ENCODE data around the gene ZFHX3.

The ZFHX3 gene

GRCh38 chr16:72925631-72925979 lies 122.3 kb downstream of the ZFHX3 start:
- Histone ChIP-seq H3K9me3 (no peaks in the 10 kb centered on the region), H3K4me1 (peaks cover 0 to 72% (median 32%) of the 10 kb centered on the region in 4 donors), H3K4me3 (no peak overlapping the region), H3K27me3 (no peaks in the 10 kb centered on the region), H3K27ac (no peak overlapping the region), H3K36me3 (no peaks in the 10 kb centered on the region)
- DNase-seq, result peak in 1 of 2 donors; percentile 37
- no peak for TF ChIP-seq CTCF (IDR thresholded peaks at IDR 0.05)
- intact Hi-C loops (cut with DNase I; ENCODE audit: low total_unique reads), result no loop called here

- DNase-seq, result peak in 1 of 2 donors; percentile 47
- Histone ChIP-seq H3K4me1 (peaks cover 0 to 72% (median 30%) of the 10 kb centered on the region in 4 donors), H3K27me3 (no peaks in the 10 kb centered on the region), H3K36me3 (no peaks in the 10 kb centered on the region), H3K27ac (no peak overlapping the region), H3K4me3 (no peak overlapping the region), H3K9me3 (no peaks in the 10 kb centered on the region)
- intact Hi-C loops (cut with DNase I; ENCODE audit: low total_unique reads), result no loop called here
- TF ChIP-seq CTCF (IDR thresholded peaks at IDR 0.05), result no peak
Measured at GRCh38 chr16:72924927-72925630, 122.8 kb downstream of the ZFHX3 start.

- Histone ChIP-seq H3K36me3 (no peaks in the 10 kb centered on the region), H3K27ac (no peak overlapping the region), H3K9me3 (no peaks in the 10 kb centered on the region), H3K4me1 (peaks cover 0 to 69% (median 30%) of the 10 kb centered on the region in 4 donors), H3K27me3 (no peaks in the 10 kb centered on the region), H3K4me3 (no peak overlapping the region)
- intact Hi-C loops (cut with DNase I; ENCODE audit: low total_unique reads), result no loop called here
- DNase-seq, result no peak
- TF ChIP-seq CTCF (IDR thresholded peaks at IDR 0.05), result no peak
Measured at GRCh38 chr16:72924537-72924926, 123.4 kb downstream of the ZFHX3 start.

GRCh38 chr16:72923757-72924156 lies 124.2 kb downstream of the ZFHX3 start:
- Histone ChIP-seq H3K27ac (peak overlapping the region in 1 of 2 donors; percentile 7), H3K9me3 (no peaks in the 10 kb centered on the region), H3K36me3 (no peaks in the 10 kb centered on the region), H3K27me3 (no peaks in the 10 kb centered on the region), H3K4me3 (no peak overlapping the region), H3K4me1 (peaks cover 0 to 61% (median 29%) of the 10 kb centered on the region in 4 donors)
- intact Hi-C loops (cut with DNase I; ENCODE audit: low total_unique reads), result no loop called here
- no peak for DNase-seq
- TF ChIP-seq CTCF (IDR thresholded peaks at IDR 0.05), result no peak

GRCh38 chr16:72922714-72923113 lies 125.2 kb downstream of the ZFHX3 start:
- H3K27me3 ChIP-seq, result no peaks in the 10 kb centered on the region
- H3K36me3 ChIP-seq, result no peaks in the 10 kb centered on the region
- intact Hi-C loops (cut with DNase I; ENCODE audit: low total_unique reads), result no loop called here
- H3K4me3 ChIP-seq, result no peak overlapping the region
- no peaks in the 10 kb centered on the region for H3K9me3 ChIP-seq
- no peak for TF ChIP-seq CTCF (IDR thresholded peaks at IDR 0.05)
- H3K4me1 ChIP-seq, result peaks cover 0 to 52% (median 24%) of the 10 kb centered on the region in 4 donors
- DNase-seq, result peak in 1 of 2 donors; percentile 29
- H3K27ac ChIP-seq, result peak overlapping the region; percentile 67 to 72
